H9 (cell line): ENCODE results near the gene USP6NL. TPM values are rescaled to one million over a fixed set of nuclear protein-coding genes. Genes with fewer than 3 reads are reported as not detected.
A peak's percentile ranks its signal among the peaks of the same experiment; 100 is the strongest.

Experiments used
- DNase-seq: peaks from one replicate; pipeline ENCODE4 v3.0.0-alpha.2; 2017
- H2AFZ ChIP-seq: one replicate; pipeline ENCODE4 v1.6.1; 2013; ENCODE audit warnings: mild to moderate bottlenecking, low read length, control low read depth, moderate library complexity
- H2AK5ac ChIP-seq: 2 replicates; pipeline ENCODE4 v1.6.1; 2013; ENCODE audit warnings: low read length, control low read depth, mixed read lengths; ENCODE audit not compliant: insufficient read length
- H2BK120ac ChIP-seq: one replicate; pipeline ENCODE4 v1.6.1; 2013; ENCODE audit warnings: low read depth, mild to moderate bottlenecking, low read length, control low read depth, inconsistent platforms; ENCODE audit not compliant: poor library complexity, severe bottlenecking
- H2BK12ac ChIP-seq: 2 replicates; pipeline ENCODE4 v1.6.1; 2013; ENCODE audit warnings: low read length, control low read depth, mixed read lengths, low read depth; ENCODE audit not compliant: insufficient read length
- H2BK15ac ChIP-seq: 2 replicates; pipeline ENCODE4 v1.6.1; 2013; ENCODE audit warnings: low read depth, low read length, control low read depth
- H2BK20ac ChIP-seq: one replicate; pipeline ENCODE4 v1.6.1; 2013; ENCODE audit warnings: low read depth, mild to moderate bottlenecking, low read length, control low read depth, inconsistent platforms; ENCODE audit not compliant: poor library complexity, severe bottlenecking
- H2BK5ac ChIP-seq: 2 replicates; pipeline ENCODE4 v1.6.1; 2013; ENCODE audit warnings: low read length, control low read depth, mixed read lengths; ENCODE audit not compliant: insufficient read length
- H3K14ac ChIP-seq: 2 replicates; pipeline ENCODE4 v1.6.1; 2013; ENCODE audit warnings: low read length, control low read depth; ENCODE audit not compliant: insufficient read depth
- H3K18ac ChIP-seq: 2 replicates; pipeline ENCODE4 v1.6.1; 2013; ENCODE audit warnings: low read depth, mild to moderate bottlenecking, mixed read lengths, low read length, control low read depth; ENCODE audit not compliant: insufficient read length
- H3K23ac ChIP-seq: 2 replicates; pipeline ENCODE4 v1.6.1; 2013; ENCODE audit warnings: low read length, control low read depth, mixed read lengths, low read depth; ENCODE audit not compliant: insufficient read length
- H3K23me2 ChIP-seq: 2 replicates; pipeline ENCODE4 v1.6.1; 2013; ENCODE audit warnings: low read depth, mild to moderate bottlenecking, mixed read lengths, low read length, control low read depth; ENCODE audit not compliant: insufficient read length, poor library complexity, severe bottlenecking
- H3K27ac ChIP-seq: 2 replicates; pipeline ENCODE4 v1.5.1; 2013; ENCODE audit warnings: low read length, control low read depth, mixed read lengths, low read depth; ENCODE audit not compliant: insufficient read length
- H3K27me3 ChIP-seq: 2 replicates; pipeline ENCODE4 v1.6.1; 2013; ENCODE audit warnings: low read length, control low read depth, inconsistent platforms; ENCODE audit not compliant: insufficient read depth
- H3K4ac ChIP-seq: 2 replicates; pipeline ENCODE4 v1.6.1; 2013; ENCODE audit warnings: low read depth, mild to moderate bottlenecking, control low read depth, inconsistent platforms, low read length, moderate library complexity
- H3K4me1 ChIP-seq: 2 replicates; pipeline ENCODE4 v1.6.1; 2013; ENCODE audit warnings: low read length, control low read depth, inconsistent platforms; ENCODE audit not compliant: insufficient read depth
- H3K4me2 ChIP-seq: 2 replicates; pipeline ENCODE4 v1.6.1; 2013; ENCODE audit warnings: low read length, control low read depth, mixed read lengths; ENCODE audit not compliant: insufficient read length, insufficient read depth
- H3K56ac ChIP-seq: 2 replicates; pipeline ENCODE4 v1.6.1; 2013; ENCODE audit warnings: low read depth, mild to moderate bottlenecking, mixed read lengths, low read length, control low read depth; ENCODE audit not compliant: insufficient read length
- H3K79me1 ChIP-seq: 2 replicates; pipeline ENCODE4 v1.6.1; 2013; ENCODE audit warnings: low read depth, mild to moderate bottlenecking, moderate library complexity, low read length, control low read depth, inconsistent platforms; ENCODE audit not compliant: insufficient read depth, poor library complexity, severe bottlenecking
- H3K79me2 ChIP-seq: 2 replicates; pipeline ENCODE4 v1.6.1; 2013; ENCODE audit warnings: low read length, control low read depth, inconsistent platforms; ENCODE audit not compliant: insufficient read depth
- H3K9ac ChIP-seq: 2 replicates; pipeline ENCODE4 v1.6.1; 2013; ENCODE audit warnings: low read length, control low read depth, mixed read lengths; ENCODE audit not compliant: insufficient read length; ENCODE audit errors: extremely low read depth
- H3K9me3 ChIP-seq: one replicate; pipeline ENCODE4 v1.6.1; 2013; ENCODE audit warnings: low read depth, low read length, inconsistent platforms; ENCODE audit not compliant: control insufficient read depth
- H3T11ph ChIP-seq: one replicate; pipeline ENCODE4 v1.6.1; 2013; ENCODE audit warnings: mild to moderate bottlenecking, low read length, control low read depth, inconsistent platforms
- H4K20me1 ChIP-seq: one replicate; pipeline ENCODE4 v1.6.1; 2013; ENCODE audit not compliant: control insufficient read depth, insufficient read length, insufficient read depth
- H4K5ac ChIP-seq: 2 replicates; pipeline ENCODE4 v1.6.1; 2013; ENCODE audit warnings: low read depth, mild to moderate bottlenecking, mixed read lengths, low read length, control low read depth; ENCODE audit not compliant: insufficient read length
- H4K8ac ChIP-seq: replicated peaks from 2 replicates; pipeline ENCODE4 v1.6.1; 2013; ENCODE audit warnings: low read length, control low read depth, mixed read lengths, low read depth; ENCODE audit not compliant: insufficient read length
- H4K91ac ChIP-seq: 2 replicates; pipeline ENCODE4 v1.6.1; 2013; ENCODE audit warnings: low read depth, mild to moderate bottlenecking, moderate library complexity, mixed read lengths, low read length, control low read depth; ENCODE audit not compliant: insufficient read length
- H3K27ac Mint-ChIP-seq, 3 experiments: 2 replicates in 2 of 3; 3 replicates in 1 of 3; pipeline ENCODE4 v1.8.0; 2020 to 2021; ENCODE audit warnings: mixed read lengths in 3 of 3, mild to moderate bottlenecking in 1 of 3, moderate library complexity in 1 of 3
- H3K27me3 Mint-ChIP-seq: 2 replicates; pipeline ENCODE4 v1.8.0; 2021; ENCODE audit warnings: low read depth, mild to moderate bottlenecking, moderate library complexity, mixed read lengths
- H3K36me3 Mint-ChIP-seq, 3 experiments: 2 replicates in 2 of 3; 3 replicates in 1 of 3; pipeline ENCODE4 v1.8.0; 2020 to 2021; ENCODE audit warnings: low read depth in 3 of 3, mixed read lengths in 3 of 3; ENCODE audit not compliant: insufficient read depth in 1 of 3
- H3K4me1 Mint-ChIP-seq, 2 experiments: 2 replicates each; pipeline ENCODE4 v1.8.0; 2020; ENCODE audit warnings: mixed read lengths in 2 of 2
- H3K4me3 Mint-ChIP-seq, 2 experiments: 2 replicates in 1 of 2; 3 replicates in 1 of 2; pipeline ENCODE4 v1.8.0; 2020 to 2021; ENCODE audit warnings: mild to moderate bottlenecking in 2 of 2, mixed read lengths in 2 of 2, moderate library complexity in 1 of 2
- H3K9me3 Mint-ChIP-seq, 2 experiments: 2 replicates in 1 of 2; 3 replicates in 1 of 2; pipeline ENCODE4 v1.8.0; 2020; ENCODE audit warnings: mild to moderate bottlenecking in 2 of 2, mixed read lengths in 2 of 2, moderate library complexity in 1 of 2
- CTCF ChIP-seq: fragments of 200-600 bp; sonication (generic); conservative IDR thresholded peaks from 3 replicates; pipeline ENCODE4 v1.8.0; 2021; ENCODE audit warnings: antibody characterized with exemption, mild to moderate bottlenecking
- WGBS: extraction: QIAGEN DNeasy Blood & Tissue Kit; methylation state at CpG from one replicate; pipeline ENCODE4 v1.1.7; 2013; ENCODE audit warnings: missing lambda C conversion rate, low lambda C conversion rate, mixed read lengths; ENCODE audit not compliant: insufficient read length; ENCODE audit errors: extremely low coverage; 5-methylcytosine and 5-hydroxymethylcytosine counted together
- total RNA-seq: library from RNA; stranded (reverse); gene quantifications from 2 replicates; pipeline ENCODE4 v1.2.1, GENCODE V29; 2021

USP6NL gene
- total RNA-seq, 1 experiment from 2014 or later, result 28.3 TPM

DNA sequence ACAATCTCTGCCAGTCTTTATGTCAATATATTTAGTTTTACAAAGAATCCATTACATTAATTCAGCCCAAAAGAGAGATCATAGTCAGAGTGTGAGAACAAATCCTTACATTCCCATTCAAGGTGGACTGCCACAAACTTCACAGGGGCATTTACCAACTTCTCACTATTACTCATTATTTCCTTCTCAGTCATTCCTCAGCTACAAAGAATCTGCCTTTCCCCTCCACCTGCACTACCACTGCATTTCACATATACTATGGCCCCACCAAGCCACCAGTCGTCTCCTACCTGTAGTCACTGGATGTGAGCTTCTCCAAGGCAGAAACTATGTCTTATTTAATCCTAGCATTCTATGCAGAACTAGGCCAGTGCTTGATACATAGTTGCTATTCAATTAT lies 94.3 kb downstream of the USP6NL start:
- no peak for DNase-seq
- no peak overlapping the region for H3K4me3 Mint-ChIP-seq
- Histone ChIP-seq H3K4me1 (no peaks in the 10 kb centered on the region), H2BK20ac (no peak overlapping the region), H2AK5ac (no peak overlapping the region), H3K9me3 (no peaks in the 10 kb centered on the region), H3K27ac (no peak overlapping the region), H3K4me2 (no peak overlapping the region), H3K18ac (no peak overlapping the region), H4K20me1 (no peaks in the 10 kb centered on the region), H3K4ac (no peak overlapping the region), H3K56ac (no peak overlapping the region), H3K23ac (no peak overlapping the region), H2AFZ (no peak overlapping the region), H2BK120ac (no peak overlapping the region), H2BK5ac (no peak overlapping the region), H3K79me2 (no peaks in the 10 kb centered on the region), H3K9ac (no peak overlapping the region), H3K23me2 (no peaks in the 10 kb centered on the region), H3K14ac (no peak overlapping the region), H3T11ph (no peak overlapping the region), H2BK15ac (no peak overlapping the region), H4K8ac (no peak overlapping the region), H4K91ac (no peak overlapping the region), H3K27me3 (no peaks in the 10 kb centered on the region), H4K5ac (no peak overlapping the region), H2BK12ac (no peak overlapping the region), H3K79me1 (peaks cover 2% of the 10 kb centered on the region)
- H3K4me1 Mint-ChIP-seq, result no peaks in the 10 kb centered on the region
- H3K9me3 Mint-ChIP-seq, result no peaks in the 10 kb centered on the region
- WGBS, result no CpG with 5 or more reads among the region's 1 CpG
- peak overlapping the region in 1 of 3 experiments; percentile 2; a peak in 2 of 7 replicates for H3K27ac Mint-ChIP-seq
- TF ChIP-seq CTCF, result no peak
- no peaks in the 10 kb centered on the region for H3K27me3 Mint-ChIP-seq
- peaks cover 0 to 4% (median 2%) of the 10 kb centered on the region in 3 experiments; a peak in 3 of 7 replicates for H3K36me3 Mint-ChIP-seq
